IMR-90 (cell line): Measurements from ENCODE around the gene SRBD1.

Experiments
- CEBPB ChIP-seq: IDR thresholded peaks from 2 replicates; pipeline ENCODE4 v1.6.1; 2012; ENCODE audit warnings: low read depth, low read length, improper control_type of control experiment
- CHD1 ChIP-seq: IDR thresholded peaks from 2 replicates; pipeline ENCODE4 v1.6.1; 2012; ENCODE audit warnings: low read depth, low read length, improper control_type of control experiment
- CTCF ChIP-seq: conservative IDR thresholded peaks from 2 replicates; pipeline ENCODE4 v1.5.1; 2012; ENCODE audit warnings: mild to moderate bottlenecking, low read depth, low read length, improper control_type of control experiment
- ELK1 ChIP-seq: fragments of 150-350 bp; IDR thresholded peaks from 2 replicates; pipeline ENCODE4 v1.6.1; 2016; ENCODE audit warnings: low read depth, mild to moderate bottlenecking, low read length, moderate library complexity, borderline replicate concordance
- MAFK ChIP-seq: IDR thresholded peaks from 2 replicates; pipeline ENCODE4 v1.6.1; 2012; ENCODE audit warnings: low read depth, low read length, improper control_type of control experiment
- MAZ ChIP-seq: IDR thresholded peaks from 2 replicates; pipeline ENCODE4 v1.6.1; 2012; ENCODE audit warnings: low read depth, mild to moderate bottlenecking, low read length, improper control_type of control experiment, moderate library complexity, borderline replicate concordance
- MXI1 ChIP-seq: IDR thresholded peaks from 2 replicates; pipeline ENCODE4 v1.6.1; 2012; ENCODE audit warnings: low read depth, mild to moderate bottlenecking, low read length, moderate library complexity, borderline replicate concordance
- NFE2L2 ChIP-seq: fragments of 150-350 bp; IDR thresholded peaks from 2 replicates; pipeline ENCODE4 v1.6.1; 2016; ENCODE audit warnings: low read depth, mild to moderate bottlenecking, low read length
- POLR2A ChIP-seq: IDR thresholded peaks from 2 replicates; pipeline ENCODE4 v1.6.1; 2012; ENCODE audit warnings: mild to moderate bottlenecking, low read depth, low read length
- RAD21 ChIP-seq: IDR thresholded peaks from 2 replicates; pipeline ENCODE4 v1.6.1; 2012; ENCODE audit warnings: low read length, improper control_type of control experiment
- RCOR1 ChIP-seq: IDR thresholded peaks from 2 replicates; pipeline ENCODE4 v1.6.1; 2012; ENCODE audit warnings: mild to moderate bottlenecking, low read length, improper control_type of control experiment; ENCODE audit not compliant: insufficient replicate concordance
- SMC3 ChIP-seq: fragments of 150-350 bp; IDR thresholded peaks from 2 replicates; pipeline ENCODE4 v1.6.1; 2016; ENCODE audit warnings: low read depth, mild to moderate bottlenecking, antibody characterized with exemption, low read length, moderate library complexity
- USF2 ChIP-seq: fragments of 150-350 bp; IDR thresholded peaks from 2 replicates; pipeline ENCODE4 v1.6.1; 2017; ENCODE audit warnings: mild to moderate bottlenecking, antibody characterized with exemption, low read length, low read depth

- TF ChIP-seq CTCF: no peak
- no peak for TF ChIP-seq RCOR1
- TF ChIP-seq CEBPB: no peak
- no peak for TF ChIP-seq POLR2A
- no peak for TF ChIP-seq USF2
- no peak for TF ChIP-seq RAD21
- no peak for TF ChIP-seq MXI1
- no peak for TF ChIP-seq SMC3
- no peak for TF ChIP-seq MAFK
- no peak for TF ChIP-seq CHD1
- no peak for TF ChIP-seq MAZ
- TF ChIP-seq ELK1: no peak
- no peak for TF ChIP-seq NFE2L2
These were observed 33.6 kb downstream of the SRBD1 start for GRCh38 chr2:45577441-45577840.
